ENCODE results near the gene CPLX1. TPM values are rescaled to one million over a fixed set of nuclear protein-coding genes. Genes with fewer than 3 reads are reported as not detected.
A peak's percentile ranks its signal among the peaks of the same experiment; 100 is the strongest.

Gene CPLX1
- total and polyA plus RNA-seq, 7 donors, result 0.44 to 2.3 (median 1.4) TPM

DNA sequence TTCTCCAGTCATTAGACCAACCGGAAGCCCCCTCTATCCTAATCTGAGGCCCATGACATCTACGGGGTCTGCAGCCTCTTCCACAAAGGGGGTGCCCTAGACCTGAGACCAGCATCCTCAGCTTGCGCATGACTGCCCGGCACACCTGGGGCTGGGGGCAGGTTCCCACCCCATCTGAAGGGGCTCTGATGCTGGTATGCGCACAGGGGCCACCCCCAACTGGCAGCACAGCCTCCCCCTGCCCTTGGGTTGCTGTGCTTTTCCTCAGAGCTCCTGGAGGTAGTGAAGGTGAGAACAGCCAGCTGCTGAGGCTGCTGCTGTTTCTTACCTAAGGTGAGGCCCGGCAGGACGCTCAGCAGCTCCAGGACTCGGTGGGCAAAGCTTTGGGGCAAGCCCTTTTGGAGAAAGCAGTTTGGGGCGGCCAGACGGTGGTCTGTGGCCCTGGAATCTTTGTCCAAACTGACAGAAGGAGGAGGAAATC, 18.9 kb upstream of the CPLX1 start:
- Histone ChIP-seq H3K4me1 (no peaks in the 10 kb centered on the region), H3K36me3 (ENCODE audit: insufficient read depth in 1 of 2, low read depth in 1 of 2) (peaks cover 0 to 21% of the 10 kb centered on the region in 2 donors), H3K27me3 (ENCODE audit: insufficient read depth in 3 of 3, low read length in 2 of 3) (no peaks in the 10 kb centered on the region), H3K27ac (no peak overlapping the region), H3K9me3 (no peaks in the 10 kb centered on the region), H3K4me3 (no peak overlapping the region)
- DNase-seq (peak in 1 of 2 donors; percentile 12), ATAC-seq (no peak)
- intact Hi-C loops (cut with DNase I), result no loop called here
- TF ChIP-seq, protein P1, sequence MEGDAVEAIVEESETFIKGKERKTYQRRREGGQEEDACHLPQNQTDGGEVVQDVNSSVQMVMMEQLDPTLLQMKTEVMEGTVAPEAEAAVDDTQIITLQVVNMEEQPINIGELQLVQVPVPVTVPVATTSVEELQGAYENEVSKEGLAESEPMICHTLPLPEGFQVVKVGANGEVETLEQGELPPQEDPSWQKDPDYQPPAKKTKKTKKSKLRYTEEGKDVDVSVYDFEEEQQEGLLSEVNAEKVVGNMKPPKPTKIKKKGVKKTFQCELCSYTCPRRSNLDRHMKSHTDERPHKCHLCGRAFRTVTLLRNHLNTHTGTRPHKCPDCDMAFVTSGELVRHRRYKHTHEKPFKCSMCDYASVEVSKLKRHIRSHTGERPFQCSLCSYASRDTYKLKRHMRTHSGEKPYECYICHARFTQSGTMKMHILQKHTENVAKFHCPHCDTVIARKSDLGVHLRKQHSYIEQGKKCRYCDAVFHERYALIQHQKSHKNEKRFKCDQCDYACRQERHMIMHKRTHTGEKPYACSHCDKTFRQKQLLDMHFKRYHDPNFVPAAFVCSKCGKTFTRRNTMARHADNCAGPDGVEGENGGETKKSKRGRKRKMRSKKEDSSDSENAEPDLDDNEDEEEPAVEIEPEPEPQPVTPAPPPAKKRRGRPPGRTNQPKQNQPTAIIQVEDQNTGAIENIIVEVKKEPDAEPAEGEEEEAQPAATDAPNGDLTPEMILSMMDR (IDR thresholded peaks at IDR 0.05), result no peak
- 90 to 93% (median 91%) methylated on average over 10 of the region's 10 CpGs for WGBS, 3 donors

DNA sequence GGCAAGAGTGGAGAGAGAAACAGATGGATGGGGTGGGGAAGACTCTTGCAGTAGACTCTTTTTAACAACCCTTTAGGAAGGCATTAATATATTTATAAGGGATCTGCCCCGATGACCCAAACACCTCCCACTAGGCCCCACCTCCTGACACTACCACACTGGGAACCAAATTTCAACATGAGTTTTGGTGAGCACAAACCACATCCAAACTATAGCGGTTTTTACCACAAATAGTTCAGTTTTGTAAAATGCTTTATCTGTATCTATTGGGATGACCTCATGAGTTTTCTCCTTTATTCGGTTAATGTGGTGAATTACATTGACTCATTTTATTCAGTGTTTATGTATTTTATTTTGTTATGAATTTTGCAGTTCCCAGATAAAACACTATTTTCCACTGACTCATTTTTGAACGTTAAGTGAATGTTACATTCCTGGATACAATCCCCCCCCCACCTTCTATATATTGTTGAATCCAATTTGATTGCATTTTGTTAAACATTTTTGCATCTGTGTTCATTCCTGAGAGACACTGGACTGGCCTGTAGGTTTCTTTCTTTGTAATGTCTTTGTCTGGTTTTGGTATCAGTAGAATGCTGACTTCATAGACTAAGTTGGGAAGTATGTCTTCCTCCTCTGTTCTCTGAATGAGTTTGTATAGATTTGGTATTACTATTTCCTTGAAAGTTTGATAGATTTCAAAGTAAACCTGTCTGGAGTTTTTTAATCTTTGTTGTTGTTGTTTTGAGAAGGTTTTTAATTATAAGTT, 13.9 kb upstream of the CPLX1 start:
- 92 to 95% (median 92%) methylated on average over 4 of the region's 4 CpGs for WGBS, 3 donors
- peaks cover 0 to 7% of the 10 kb centered on the region in 2 donors for H3K36me3 ChIP-seq (ENCODE audit: insufficient read depth in 1 of 2, low read depth in 1 of 2)
- no peak for ATAC-seq
- no peak overlapping the region for H3K4me3 ChIP-seq
- TF ChIP-seq, protein P1 (IDR thresholded peaks at IDR 0.05), result no peak
- no peak overlapping the region for H3K27ac ChIP-seq
- intact Hi-C loops (cut with DNase I), result no loop called here
- DNase-seq, result peak in 1 of 2 donors; percentile 4
- no peaks in the 10 kb centered on the region for H3K27me3 ChIP-seq (ENCODE audit: insufficient read depth in 3 of 3, low read length in 2 of 3)
- H3K9me3 ChIP-seq, result peaks cover 14% of the 10 kb centered on the region
- no peaks in the 10 kb centered on the region for H3K4me1 ChIP-seq

DNA sequence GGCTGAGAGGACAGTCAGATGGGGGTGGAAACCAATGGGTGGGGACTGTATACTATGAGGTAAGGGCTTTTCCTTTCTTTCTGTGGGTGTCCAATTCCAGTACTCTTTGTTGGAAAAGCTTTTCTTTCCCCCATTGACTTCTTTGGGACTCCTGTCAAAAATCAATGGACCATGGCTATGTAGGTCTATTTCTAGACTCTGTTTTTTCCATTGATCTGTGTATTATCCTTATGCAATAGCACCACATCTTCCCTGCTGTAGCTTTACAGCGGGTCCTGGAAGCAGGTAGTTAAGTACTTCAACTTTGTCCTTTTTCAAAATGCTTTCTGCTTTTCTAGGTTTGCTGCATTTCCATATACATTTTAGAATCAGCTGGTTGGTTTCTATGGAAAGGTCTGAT, 11.8 kb upstream of the CPLX1 start:
- peaks cover 14% of the 10 kb centered on the region for H3K9me3 ChIP-seq

DNA sequence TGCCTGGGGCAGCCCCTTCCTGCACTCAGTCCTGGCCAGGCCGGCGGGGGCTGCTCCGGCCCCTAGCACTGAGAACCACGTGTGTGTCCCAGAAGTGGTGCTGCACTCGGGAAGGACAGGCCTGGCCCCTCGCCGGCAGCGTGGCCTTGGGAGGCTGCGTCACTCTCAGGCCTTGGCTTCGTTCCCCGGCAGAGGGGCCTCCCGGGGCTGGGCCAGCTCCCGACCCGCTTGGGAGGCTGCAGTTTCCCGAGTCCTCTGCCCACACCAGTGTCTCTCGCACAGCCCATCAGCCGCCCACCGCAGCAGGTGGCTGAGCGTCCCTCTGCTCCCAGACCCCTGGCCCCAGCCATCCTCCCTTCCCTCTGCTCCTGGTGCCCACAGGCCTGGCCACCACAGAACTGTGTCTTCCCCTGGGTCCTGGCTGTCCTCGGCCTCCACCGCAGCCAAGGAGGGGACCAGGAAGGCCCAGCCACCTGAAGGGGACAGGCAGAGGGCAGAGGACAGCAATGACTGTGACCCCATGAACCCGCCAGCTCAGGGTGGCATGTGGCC, 10.9 kb upstream of the CPLX1 start:
- DNase-seq (peak; percentile 21 to 40), ATAC-seq (no peak)
- Histone ChIP-seq H3K4me3 (no peak overlapping the region), H3K36me3 (ENCODE audit: insufficient read depth in 1 of 2, low read depth in 1 of 2) (peaks cover 0 to 2% of the 10 kb centered on the region in 2 donors), H3K27me3 (ENCODE audit: insufficient read depth in 3 of 3, low read length in 2 of 3) (peaks cover 0 to 7% (median 6%) of the 10 kb centered on the region in 3 donors), H3K27ac (no peak overlapping the region), H3K9me3 (peaks cover 14% of the 10 kb centered on the region), H3K4me1 (no peaks in the 10 kb centered on the region)
- WGBS, 3 donors, result 80 to 83% (median 83%) methylated on average over 15 to 22 of the region's 22 CpGs
- intact Hi-C loops (cut with DNase I), result no loop called here
- TF ChIP-seq, protein P1 (IDR thresholded peaks at IDR 0.05), result no peak

More for the DNA sequence above, 11.8 kb upstream of the CPLX1 start:
- no peak overlapping the region for H3K27ac ChIP-seq
- intact Hi-C loops (cut with DNase I), result no loop called here
- no peak for DNase-seq
- no peaks in the 10 kb centered on the region for H3K4me1 ChIP-seq
- peaks cover 0 to 7% of the 10 kb centered on the region in 2 donors for H3K36me3 ChIP-seq (ENCODE audit: insufficient read depth in 1 of 2, low read depth in 1 of 2)
- peaks cover 0 to 2% (median 0%) of the 10 kb centered on the region in 3 donors for H3K27me3 ChIP-seq (ENCODE audit: insufficient read depth in 3 of 3, low read length in 2 of 3)
- H3K4me3 ChIP-seq, result no peak overlapping the region
- 93 to 97% (median 97%) methylated on average over 1 of the region's 1 CpG for WGBS, 3 donors
- no peak for ATAC-seq
- TF ChIP-seq, protein P1 (IDR thresholded peaks at IDR 0.05), result no peak

Data from psoas muscle (tissue), 8 donors.